Stomach smooth muscle (tissue), 2 donors: ENCODE measurements around the gene CPA2.
A peak's percentile ranks its signal among the peaks of the same experiment; 100 is the strongest.
"Not testable (repeated sequence)": the region's sequence is repeated elsewhere in the genome, so short reads cannot be mapped to it uniquely, and the experiment has no call there.

Experiments
- H3K27ac ChIP-seq: one replicate; pipeline ENCODE4 v1.7.0; 2013; ENCODE audit warnings: mild to moderate bottlenecking, low read length, inconsistent platforms
- H3K27me3 ChIP-seq, 2 donors: one replicate each; pipeline ENCODE4 v1.7.0; 2013; ENCODE audit warnings: low read length in 2 of 2; ENCODE audit not compliant: insufficient read depth in 2 of 2, control insufficient read depth in 1 of 2
- H3K36me3 ChIP-seq, 2 donors: one replicate each; pipeline ENCODE4 v1.7.0; 2013; ENCODE audit warnings: low read length in 2 of 2; ENCODE audit not compliant: control insufficient read depth in 2 of 2, insufficient read depth in 2 of 2
- H3K4me1 ChIP-seq: one replicate; pipeline ENCODE4 v1.7.0; 2013; ENCODE audit warnings: low read length; ENCODE audit not compliant: control insufficient read depth, insufficient read depth
- H3K4me3 ChIP-seq, 2 donors: one replicate each; pipeline ENCODE4 v1.7.0; 2013; ENCODE audit warnings: low read length in 2 of 2
- H3K9ac ChIP-seq, 2 donors: one replicate each; pipeline ENCODE4 v1.7.0; 2013; ENCODE audit warnings: low read length in 2 of 2, mild to moderate bottlenecking in 1 of 2
- H3K9me3 ChIP-seq, 2 donors: one replicate each; pipeline ENCODE4 v1.7.0; 2013; ENCODE audit warnings: low read length in 2 of 2; ENCODE audit not compliant: control insufficient read depth in 2 of 2
- donor health status: healthy.
- donor health status: Pancreatic carcinoma.

The CPA2 gene

GRCh38 chr7:130266258-130266960, at the start of gene CPA2:
TSS of gene CPA2 (plus strand) at chr7:130266863. CDS start at chr7:130266882, 19 bp downstream.
- Histone ChIP-seq H3K36me3 (no peaks in the 10 kb centered on the region), H3K4me3 (no peak within 1 kb of the TSS), H3K4me1 (no peaks in the 10 kb centered on the region), H3K9me3 (no peaks in the 10 kb centered on the region), H3K9ac (no peak within 1 kb of the TSS), H3K27ac (no peak within 1 kb of the TSS), H3K27me3 (no peaks in the 10 kb centered on the region)

GRCh38 chr7:130218806-130219620, 47.6 kb upstream of the CPA2 start:
- Histone ChIP-seq H3K9me3 (no peaks in the 10 kb centered on the region), H3K9ac (no peak overlapping the region), H3K27me3 (no peaks in the 10 kb centered on the region), H3K4me1 (no peaks in the 10 kb centered on the region), H3K27ac (no peak overlapping the region), H3K36me3 (no peaks in the 10 kb centered on the region), H3K4me3 (no peak overlapping the region)

- no peaks in the 10 kb centered on the region for H3K36me3 ChIP-seq
- H3K9me3 ChIP-seq: no peaks in the 10 kb centered on the region
- no peak overlapping the region for H3K4me3 ChIP-seq
- no peaks in the 10 kb centered on the region for H3K4me1 ChIP-seq
- H3K27ac ChIP-seq: no peak overlapping the region
- H3K9ac ChIP-seq: no peak overlapping the region
- H3K27me3 ChIP-seq: no peaks in the 10 kb centered on the region
These were observed 46.8 kb upstream of the CPA2 start for GRCh38 chr7:130219871-130220270.

GRCh38 chr7:130221746-130222145, 44.9 kb upstream of the CPA2 start:
- no peak overlapping the region for H3K27ac ChIP-seq
- H3K36me3 ChIP-seq: no peaks in the 10 kb centered on the region
- H3K9ac ChIP-seq: no peak overlapping the region
- no peak overlapping the region for H3K4me3 ChIP-seq
- H3K4me1 ChIP-seq: no peaks in the 10 kb centered on the region
- peaks cover 0 to 2% of the 10 kb centered on the region in 2 donors for H3K9me3 ChIP-seq
- no peaks in the 10 kb centered on the region for H3K27me3 ChIP-seq

GRCh38 chr7:130223646-130224045, 43.0 kb upstream of the CPA2 start:
- H3K9ac ChIP-seq: no peak overlapping the region
- no peaks in the 10 kb centered on the region for H3K27me3 ChIP-seq
- H3K4me3 ChIP-seq: no peak overlapping the region
- H3K27ac ChIP-seq: no peak overlapping the region
- H3K4me1 ChIP-seq: peaks cover under 1% of the 10 kb centered on the region
- peaks cover 0 to 2% of the 10 kb centered on the region in 2 donors for H3K9me3 ChIP-seq
- no peaks in the 10 kb centered on the region for H3K36me3 ChIP-seq

GRCh38 chr7:130224210-130224609, 42.5 kb upstream of the CPA2 start:
- H3K4me1 ChIP-seq: peaks cover 7% of the 10 kb centered on the region
- H3K9ac ChIP-seq: no peak overlapping the region
- H3K27me3 ChIP-seq: no peaks in the 10 kb centered on the region
- H3K27ac ChIP-seq: no peak overlapping the region
- H3K9me3 ChIP-seq: peaks cover 0 to 2% of the 10 kb centered on the region in 2 donors
- no peaks in the 10 kb centered on the region for H3K36me3 ChIP-seq
- no peak overlapping the region for H3K4me3 ChIP-seq

- H3K4me1 ChIP-seq: peaks cover 12% of the 10 kb centered on the region
- not testable (repeated sequence) for H3K36me3 ChIP-seq, H3K9ac ChIP-seq, H3K27me3 ChIP-seq, H3K9me3 ChIP-seq, H3K27ac ChIP-seq, H3K4me3 ChIP-seq
These were observed 41.7 kb upstream of the CPA2 start for GRCh38 chr7:130224923-130225322.

- no peaks in the 10 kb centered on the region for H3K36me3 ChIP-seq
- H3K4me1 ChIP-seq: peaks cover 12% of the 10 kb centered on the region
- no peaks in the 10 kb centered on the region for H3K27me3 ChIP-seq
- H3K9me3 ChIP-seq: peaks cover 0 to 2% of the 10 kb centered on the region in 2 donors
- H3K9ac ChIP-seq: no peak overlapping the region
- no peak overlapping the region for H3K4me3 ChIP-seq
- H3K27ac ChIP-seq: no peak overlapping the region
These were observed 40.3 kb upstream of the CPA2 start for GRCh38 chr7:130226333-130226732.

GRCh38 chr7:130227883-130228575, 38.6 kb upstream of the CPA2 start:
- Histone ChIP-seq H3K4me3 (no peak overlapping the region), H3K27ac (no peak overlapping the region), H3K27me3 (no peaks in the 10 kb centered on the region), H3K9ac (no peak overlapping the region), H3K36me3 (no peaks in the 10 kb centered on the region), H3K9me3 (peaks cover 0 to 2% of the 10 kb centered on the region in 2 donors), H3K4me1 (peaks cover 16% of the 10 kb centered on the region)

GRCh38 chr7:130228840-130229502, 37.7 kb upstream of the CPA2 start:
- Histone ChIP-seq H3K4me1 (peaks cover 16% of the 10 kb centered on the region), H3K36me3 (no peaks in the 10 kb centered on the region), H3K9ac (no peak overlapping the region), H3K4me3 (no peak overlapping the region), H3K9me3 (peaks cover 0 to 2% of the 10 kb centered on the region in 2 donors), H3K27me3 (no peaks in the 10 kb centered on the region), H3K27ac (peak overlapping the region; percentile 53)
